GM18505 (cell line): ENCODE results near the gene MAP2K6.

Source experiments
- ATAC-seq: cut with Tn5 transposase; IDR thresholded peaks from one replicate; pipeline ENCODE4 v1.9.1; 2021; ENCODE audit not compliant: unreplicated experiment
- POLR2A ChIP-seq: IDR thresholded peaks from 4 replicates; pipeline ENCODE4 v1.6.1; 2011; ENCODE audit warnings: borderline replicate concordance; ENCODE audit not compliant: insufficient read depth, insufficient read length; ENCODE audit errors: extremely low read depth

Gene MAP2K6

DNA sequence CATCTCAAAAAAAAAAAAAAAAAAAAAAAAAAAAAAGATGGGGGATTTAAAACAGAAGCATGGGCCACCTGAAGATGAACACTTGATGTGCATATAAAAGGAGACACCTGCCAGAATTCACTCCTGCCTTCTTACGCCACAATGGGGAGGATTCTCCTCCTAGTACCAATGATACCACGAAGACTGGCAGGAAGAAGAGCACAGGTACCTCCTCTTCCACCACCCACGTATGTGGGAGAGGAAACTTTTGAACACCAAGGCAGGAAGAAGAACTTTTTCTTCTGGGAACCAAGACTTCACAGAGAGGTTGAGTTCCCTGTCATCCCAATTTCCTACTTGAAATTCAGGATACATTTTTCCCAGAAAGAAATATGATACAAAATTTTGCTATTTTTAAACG is 2.7 kb upstream of the MAP2K6 start:
- ATAC-seq: no peak
- TF ChIP-seq POLR2A: no peak

DNA sequence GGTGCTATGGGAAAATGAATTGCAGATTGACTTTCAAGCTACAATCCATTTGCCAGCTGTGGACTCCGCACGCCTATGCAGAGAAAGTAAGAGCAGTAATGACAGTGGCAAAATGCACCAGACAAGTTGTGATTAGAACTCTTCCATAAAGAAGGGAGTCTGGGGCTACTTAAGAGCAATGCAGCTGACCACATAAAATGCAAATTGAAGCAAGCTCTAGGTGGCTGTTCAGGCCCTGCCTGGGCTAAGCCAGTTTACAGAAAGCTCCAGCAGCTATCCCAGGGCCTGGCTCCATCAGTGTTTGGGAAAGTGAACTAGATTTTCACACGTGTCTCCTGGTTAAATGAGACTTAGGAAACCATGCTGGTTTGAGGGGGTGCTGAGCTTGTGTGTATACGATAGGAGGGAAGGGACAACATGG is 2.2 kb upstream of the MAP2K6 start:
- no peak for ATAC-seq
- TF ChIP-seq POLR2A: no peak

DNA sequence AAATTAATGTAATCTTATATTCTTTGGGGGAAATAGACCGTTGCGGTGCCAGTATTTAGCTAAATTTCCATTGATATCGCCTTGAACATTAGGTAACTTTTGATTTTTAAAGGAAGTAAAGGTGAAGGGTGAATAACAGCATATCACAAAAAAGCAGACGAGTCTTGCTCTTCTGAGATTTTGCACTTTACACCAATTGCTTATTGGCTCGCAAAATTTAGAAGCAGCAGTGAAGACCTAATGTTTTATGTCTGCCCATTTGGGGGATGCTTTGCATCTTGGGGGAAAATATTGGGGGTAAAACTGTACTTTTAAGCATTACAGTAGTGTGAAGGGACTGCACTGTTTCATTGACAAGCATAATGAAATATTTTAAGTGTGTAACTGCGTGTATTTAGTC is 934 bp downstream of the MAP2K6 start:
- TF ChIP-seq POLR2A: no peak
- no peak for ATAC-seq

DNA sequence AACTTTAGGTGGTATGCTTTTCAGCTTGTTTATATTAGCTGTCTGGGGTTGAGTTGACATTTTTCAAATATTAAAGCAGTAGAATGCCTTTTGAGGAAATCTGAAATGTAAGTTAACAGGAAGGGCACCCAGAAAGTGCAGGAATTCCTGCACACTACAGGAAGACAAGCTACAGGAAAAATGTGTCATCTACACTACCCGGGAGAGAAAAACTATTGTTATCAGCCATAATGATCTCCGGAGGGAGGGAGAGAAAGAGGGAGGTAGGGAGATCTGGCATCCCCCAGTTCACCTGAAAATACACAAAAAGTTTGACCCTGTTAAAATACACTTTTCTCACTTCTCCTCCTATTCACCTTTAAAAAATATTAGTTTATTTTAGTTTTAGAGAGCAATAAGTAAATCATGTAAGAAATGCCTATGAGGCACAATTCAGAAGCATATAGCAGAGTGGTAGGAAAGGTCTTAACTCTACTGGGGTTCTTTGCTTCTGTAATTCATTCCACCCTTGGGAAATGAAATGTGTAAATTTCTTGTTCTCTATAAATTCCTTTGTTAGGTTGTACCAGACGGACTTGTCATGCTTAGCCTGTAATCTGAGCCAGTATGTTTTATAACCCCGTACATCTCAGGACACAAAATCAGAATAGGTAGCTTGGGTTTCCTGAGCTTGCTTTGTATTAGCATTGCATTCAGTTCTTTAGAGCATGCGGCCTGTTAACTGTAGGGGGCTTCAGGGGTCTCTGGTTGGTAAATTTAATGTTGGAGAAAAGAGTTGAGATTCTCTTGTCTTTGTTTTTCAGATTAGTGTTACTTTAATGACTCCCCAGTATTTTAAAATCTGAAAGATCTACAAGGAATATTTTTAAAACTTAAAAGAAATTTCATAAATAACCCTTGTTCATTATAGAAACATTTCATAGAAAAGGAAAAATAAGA is 3.3 kb downstream of the MAP2K6 start:
- ATAC-seq: no peak
- no peak for TF ChIP-seq POLR2A

DNA sequence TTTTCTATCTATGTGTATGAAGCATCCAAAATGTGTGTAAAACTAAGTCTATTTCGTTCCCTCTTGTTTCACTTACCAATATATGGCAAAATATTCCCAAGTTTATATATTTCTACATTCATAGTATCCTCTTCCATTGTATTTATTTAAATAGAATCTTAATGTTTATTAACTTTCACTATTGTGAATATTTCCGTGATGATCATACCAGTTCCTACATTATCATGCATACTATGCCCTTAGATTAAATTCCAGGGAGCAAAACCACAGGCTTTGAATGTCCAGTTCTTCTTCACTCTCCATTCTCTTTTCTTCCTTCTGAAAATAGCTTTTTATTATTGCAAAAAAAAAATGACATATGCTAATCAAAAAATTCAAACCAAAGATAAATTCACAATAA is 4.0 kb downstream of the MAP2K6 start:
- no peak for TF ChIP-seq POLR2A
- ATAC-seq: no peak

DNA sequence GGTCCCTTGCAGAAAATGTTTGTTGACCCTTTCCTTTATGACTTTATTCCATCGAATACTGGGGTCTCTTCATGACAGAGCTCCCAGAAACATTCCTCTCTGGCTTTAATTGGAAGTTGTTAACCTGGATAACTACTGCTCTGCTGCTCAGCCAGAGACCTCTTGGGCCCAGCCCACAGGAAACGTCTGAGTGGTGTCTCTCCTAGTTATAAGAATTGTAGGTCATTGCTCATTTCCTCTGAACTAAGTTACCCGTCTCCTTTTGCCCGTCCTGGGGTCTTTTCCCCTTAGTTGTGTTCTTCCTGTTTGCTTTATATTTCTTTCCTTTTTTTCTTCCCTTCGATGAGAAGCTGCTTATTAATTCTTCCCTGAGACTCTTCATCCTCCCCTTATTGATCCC is 9.0 kb downstream of the MAP2K6 start:
- TF ChIP-seq POLR2A: no peak
- no peak for ATAC-seq

DNA sequence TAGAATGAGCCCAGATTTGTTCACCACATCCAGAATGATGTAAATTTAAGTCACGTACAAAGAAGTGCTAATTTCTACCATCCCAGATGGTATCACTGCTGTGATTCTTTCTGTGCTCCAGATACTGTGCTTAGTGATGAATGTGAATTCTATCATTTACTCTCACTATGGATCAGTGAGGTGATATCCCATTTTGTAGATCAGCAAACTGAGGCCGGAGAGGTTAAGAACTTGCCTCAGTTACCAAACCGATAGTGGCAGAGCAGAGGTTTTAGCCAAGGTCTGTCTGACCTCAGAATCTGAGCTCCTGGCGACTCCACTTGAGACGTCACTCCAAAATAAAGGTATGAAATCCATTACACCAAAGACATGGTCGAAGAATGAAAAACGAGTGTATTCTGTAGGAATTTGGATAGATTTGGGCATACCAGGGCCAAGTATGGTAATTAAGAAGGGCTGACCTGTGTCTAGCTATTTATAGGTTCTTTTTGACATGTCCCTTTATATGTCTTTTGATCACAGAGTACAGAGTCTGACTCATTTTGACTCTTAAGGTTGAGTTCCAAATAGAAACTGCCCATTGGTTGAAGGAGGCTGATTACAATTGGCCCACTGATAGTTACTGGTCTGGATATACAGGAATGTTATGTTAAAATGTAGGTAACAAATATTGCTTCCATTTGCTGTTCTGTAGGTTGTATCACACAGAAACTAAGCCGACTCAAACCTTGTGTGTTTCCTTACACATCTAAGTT is 10.0 kb downstream of the MAP2K6 start:
- no peak for ATAC-seq
- no peak for TF ChIP-seq POLR2A

DNA sequence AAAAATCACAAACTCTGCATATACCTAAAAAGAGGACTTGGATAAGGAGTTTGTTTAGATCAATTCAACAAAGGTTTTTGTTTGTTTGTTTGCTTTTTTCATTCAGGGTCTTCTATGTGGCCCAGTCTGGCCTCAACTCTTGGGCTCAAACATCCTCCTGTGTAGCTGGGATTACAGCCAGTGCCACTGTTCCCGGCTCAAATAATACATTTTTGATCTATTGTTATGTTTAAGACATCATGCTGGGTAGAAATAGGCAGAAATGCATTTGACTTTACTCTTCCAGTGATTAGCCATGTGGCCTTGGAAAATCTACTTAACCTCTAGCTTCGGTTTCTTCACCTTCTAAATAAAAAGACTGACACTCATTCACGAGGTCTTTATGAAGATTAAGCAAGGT is 11.5 kb downstream of the MAP2K6 start:
- ATAC-seq: no peak
- no peak for TF ChIP-seq POLR2A

DNA sequence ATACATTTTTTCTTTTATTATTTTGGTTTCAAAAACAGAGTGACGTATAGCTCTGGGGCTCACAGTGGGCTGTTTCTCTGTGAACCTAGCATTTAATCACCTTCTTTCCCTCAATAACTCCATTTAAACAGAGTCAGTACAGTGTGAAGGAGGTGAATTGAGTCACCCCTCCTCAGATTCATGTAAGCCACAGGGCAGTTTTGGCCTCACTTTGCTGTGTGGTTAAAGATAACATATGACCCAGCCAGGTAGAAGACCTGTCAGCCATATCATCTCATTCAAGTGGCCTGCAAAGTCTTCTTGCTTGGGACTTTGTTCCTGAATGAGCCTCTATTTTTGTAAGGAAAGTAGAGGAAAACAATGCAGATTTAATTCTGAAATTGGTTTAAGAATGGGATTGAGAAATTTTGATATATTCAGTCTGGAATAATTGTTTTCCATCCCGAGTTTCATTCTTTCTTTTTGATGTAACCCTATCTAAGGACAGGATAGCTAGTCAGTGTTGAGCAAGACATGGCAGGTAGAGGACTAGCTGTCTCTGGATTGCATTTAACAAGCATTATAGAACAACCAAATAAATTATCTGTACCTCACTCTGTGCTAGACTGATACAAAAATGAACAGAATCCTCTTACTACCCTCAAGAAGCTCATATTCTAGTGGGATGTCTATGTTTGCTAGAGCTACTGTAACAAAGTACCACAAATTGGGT is 13.1 kb downstream of the MAP2K6 start:
- TF ChIP-seq POLR2A: no peak
- ATAC-seq: no peak

DNA sequence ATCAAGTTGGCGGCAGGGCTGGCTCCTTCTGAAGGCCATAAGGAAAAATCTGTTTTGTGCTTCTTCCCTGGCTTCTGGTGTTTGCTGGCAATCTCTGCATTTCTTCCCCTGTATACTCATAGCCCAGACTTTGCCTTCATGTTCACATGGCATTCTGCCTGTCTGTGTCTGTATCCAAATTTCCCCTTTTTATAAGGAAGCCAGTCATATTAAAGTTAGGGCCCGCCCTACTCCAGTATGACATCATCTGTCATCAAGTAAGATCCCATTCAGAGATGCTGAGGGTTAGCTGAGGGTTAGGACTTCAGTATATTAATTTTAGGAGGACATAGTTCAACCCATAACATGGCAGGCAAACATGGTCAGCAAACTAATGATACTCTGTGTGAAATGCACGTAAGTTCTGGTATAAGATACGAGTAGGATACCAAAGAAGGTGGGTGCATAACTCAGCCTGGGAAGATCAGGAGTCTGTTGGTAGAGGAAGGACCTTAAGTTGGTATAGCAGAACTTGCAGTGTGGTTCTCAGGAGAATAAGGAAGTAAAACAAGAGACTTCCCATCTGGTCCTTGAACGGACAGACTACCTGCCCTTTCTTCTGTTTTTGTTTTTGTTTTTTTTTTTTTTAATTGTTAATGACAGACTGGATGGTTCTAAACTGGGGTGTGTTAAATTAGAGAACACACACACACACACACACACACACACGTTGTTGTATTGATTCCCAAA is 13.9 kb downstream of the MAP2K6 start:
- no peak for ATAC-seq
- TF ChIP-seq POLR2A: no peak

DNA sequence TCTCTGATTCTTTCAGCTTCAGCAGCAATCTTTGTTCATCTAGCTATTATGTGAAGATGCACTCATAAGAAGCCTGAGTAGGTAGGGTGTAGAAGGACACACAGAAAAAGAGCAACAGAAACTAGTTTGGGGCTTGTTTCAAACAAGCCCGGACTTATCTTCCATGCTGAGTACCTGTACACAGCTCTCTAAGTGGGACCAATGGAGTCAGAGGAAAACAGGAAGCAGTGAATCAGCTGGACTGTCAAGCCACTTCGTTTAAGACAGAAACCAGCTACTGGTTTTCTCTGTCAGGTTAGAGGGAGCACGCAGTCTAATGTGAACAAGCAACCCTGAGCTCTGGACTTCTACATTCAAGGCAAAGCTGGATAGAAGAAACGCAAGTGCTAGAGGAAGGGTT is 16.0 kb downstream of the MAP2K6 start:
- TF ChIP-seq POLR2A: no peak
- no peak for ATAC-seq

DNA sequence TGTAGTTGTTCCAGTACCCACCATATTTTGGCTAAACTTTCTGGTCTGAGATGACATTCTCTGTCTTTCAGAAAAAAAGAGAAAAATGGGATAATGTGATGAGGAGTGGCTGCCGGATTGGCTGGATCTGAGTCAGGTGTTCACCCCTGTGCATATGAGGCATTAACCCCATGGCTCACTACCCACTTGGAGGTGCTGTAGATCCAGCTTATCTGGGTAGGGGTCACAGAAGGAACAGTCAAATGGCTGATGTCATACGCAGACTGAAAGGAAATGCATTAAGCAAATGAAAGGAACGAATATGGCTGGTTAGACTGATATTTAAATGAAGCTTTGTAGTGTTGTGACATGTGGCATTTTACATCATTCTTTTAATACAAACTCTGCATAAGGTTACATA is 17.3 kb downstream of the MAP2K6 start:
- ATAC-seq: no peak
- no peak for TF ChIP-seq POLR2A

DNA sequence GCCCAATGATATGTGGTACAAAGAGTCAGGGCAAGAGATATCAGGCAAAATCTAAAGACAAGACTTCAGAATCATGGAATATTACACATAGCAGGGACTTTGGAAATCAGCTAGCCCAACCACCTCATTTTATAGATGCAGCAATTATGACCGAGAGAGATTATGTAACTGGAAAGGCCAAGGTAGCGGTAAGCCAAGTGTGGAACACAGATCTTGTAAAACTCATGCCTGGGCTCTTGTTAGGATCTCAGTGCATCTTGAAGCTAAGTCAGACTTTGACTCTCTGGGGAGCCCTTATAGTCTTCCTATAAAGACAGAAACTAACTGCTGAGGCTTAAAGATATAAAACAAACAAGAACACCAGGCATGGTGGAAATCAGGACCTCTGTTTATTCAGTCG is 18.6 kb downstream of the MAP2K6 start:
- no peak for ATAC-seq
- TF ChIP-seq POLR2A: no peak

DNA sequence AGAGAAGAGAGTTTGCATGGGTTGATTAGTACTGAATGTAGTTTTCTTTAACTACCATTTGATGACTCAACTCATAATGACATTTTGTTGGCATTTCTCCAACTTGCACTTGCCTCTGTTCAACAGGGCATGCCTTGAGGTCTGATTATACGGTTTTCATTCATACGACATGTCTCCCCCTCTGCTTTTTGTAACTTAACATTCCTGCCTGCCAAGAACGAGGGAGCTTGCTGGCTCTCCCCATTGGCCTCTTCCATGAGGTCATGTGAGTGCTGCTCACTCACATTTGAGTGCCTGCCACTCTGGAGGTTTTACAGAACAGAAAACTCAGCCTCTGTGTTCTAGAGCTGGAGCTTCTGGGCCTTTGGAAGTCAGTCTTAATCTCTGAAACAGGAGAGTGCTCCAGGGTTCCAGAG is 19.7 kb downstream of the MAP2K6 start:
- no peak for ATAC-seq
- no peak for TF ChIP-seq POLR2A
